ELF-1 (cell line): ENCODE results near the gene LTF.
"Not testable (repeated sequence)": the region's sequence is repeated elsewhere in the genome, so short reads cannot be mapped to it uniquely, and the experiment has no call there.

Experiments used
- DNase-seq: peaks from one replicate; pipeline ENCODE4 v3.0.0-alpha.2; 2016; ENCODE audit warnings: low read depth, low spot score

The LTF gene

GRCh38 chr3:46395766-46396530 lies 68.8 kb downstream of the LTF start:
- no peak for DNase-seq

GRCh38 chr3:46395210-46395661 lies 69.5 kb downstream of the LTF start:
- DNase-seq, result no peak

- DNase-seq, result peak; percentile 67
Observed at GRCh38 chr3:46393554-46394434, 70.9 kb downstream of the LTF start.

GRCh38 chr3:46393011-46393410 lies 71.7 kb downstream of the LTF start:
- peak; percentile 69 for DNase-seq

GRCh38 chr3:46391526-46391925 lies 73.2 kb downstream of the LTF start:
- not testable (repeated sequence) for DNase-seq

GRCh38 chr3:46389306-46389705 lies 75.4 kb downstream of the LTF start:
- no peak for DNase-seq

GRCh38 chr3:46388847-46389246 lies 75.9 kb downstream of the LTF start:
- not testable (repeated sequence) for DNase-seq

GRCh38 chr3:46386205-46386604 lies 78.5 kb downstream of the LTF start:
- DNase-seq, result no peak
